Measurements from ENCODE around the gene TRIM65.

DNA sequence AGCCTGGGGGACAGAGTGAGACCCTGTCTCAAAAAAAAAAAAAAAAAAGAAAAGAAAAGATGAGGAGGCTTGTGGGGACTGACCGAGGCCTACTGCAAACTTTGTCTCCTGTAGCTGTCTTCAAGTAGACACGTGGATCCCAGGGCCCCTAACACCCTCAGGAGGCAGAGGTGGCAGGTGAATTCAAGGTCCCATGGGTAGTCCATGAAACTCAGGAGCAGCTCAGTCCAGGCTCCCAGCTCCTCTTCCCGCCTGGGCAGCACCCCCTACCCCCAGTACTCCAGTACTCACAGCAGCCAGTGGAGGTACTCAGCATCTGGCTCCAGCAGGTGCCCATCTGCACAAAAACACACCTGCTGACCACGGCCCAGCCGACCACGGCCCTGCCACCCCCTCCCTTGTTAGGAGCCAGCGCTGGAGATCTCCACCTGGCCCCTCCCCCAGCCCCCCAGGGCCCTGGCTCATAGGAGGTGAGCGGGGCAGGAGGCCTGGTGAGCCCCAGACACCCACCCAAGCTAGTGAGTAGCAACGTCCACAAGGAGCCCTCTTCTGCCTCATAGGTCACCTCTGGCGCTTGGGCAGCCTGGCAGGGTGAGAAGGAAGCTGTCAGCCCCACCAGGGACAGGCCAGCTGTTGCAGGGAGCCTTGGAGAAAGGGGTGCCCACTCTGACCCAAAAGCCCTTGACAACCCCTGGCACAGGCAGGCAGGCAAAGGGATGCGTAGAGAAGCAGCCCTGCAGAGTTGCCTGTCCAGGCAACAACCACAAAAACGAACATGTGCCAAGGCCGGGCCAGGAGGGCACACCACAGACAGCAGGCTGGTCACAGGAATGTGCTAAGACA lies 4.2 kb upstream of the TRIM65 start:
- TF ChIP-seq, protein P1, sequence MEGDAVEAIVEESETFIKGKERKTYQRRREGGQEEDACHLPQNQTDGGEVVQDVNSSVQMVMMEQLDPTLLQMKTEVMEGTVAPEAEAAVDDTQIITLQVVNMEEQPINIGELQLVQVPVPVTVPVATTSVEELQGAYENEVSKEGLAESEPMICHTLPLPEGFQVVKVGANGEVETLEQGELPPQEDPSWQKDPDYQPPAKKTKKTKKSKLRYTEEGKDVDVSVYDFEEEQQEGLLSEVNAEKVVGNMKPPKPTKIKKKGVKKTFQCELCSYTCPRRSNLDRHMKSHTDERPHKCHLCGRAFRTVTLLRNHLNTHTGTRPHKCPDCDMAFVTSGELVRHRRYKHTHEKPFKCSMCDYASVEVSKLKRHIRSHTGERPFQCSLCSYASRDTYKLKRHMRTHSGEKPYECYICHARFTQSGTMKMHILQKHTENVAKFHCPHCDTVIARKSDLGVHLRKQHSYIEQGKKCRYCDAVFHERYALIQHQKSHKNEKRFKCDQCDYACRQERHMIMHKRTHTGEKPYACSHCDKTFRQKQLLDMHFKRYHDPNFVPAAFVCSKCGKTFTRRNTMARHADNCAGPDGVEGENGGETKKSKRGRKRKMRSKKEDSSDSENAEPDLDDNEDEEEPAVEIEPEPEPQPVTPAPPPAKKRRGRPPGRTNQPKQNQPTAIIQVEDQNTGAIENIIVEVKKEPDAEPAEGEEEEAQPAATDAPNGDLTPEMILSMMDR (IDR thresholded peaks at IDR 0.05): no peak
- no peak for TF ChIP-seq POLR2A (IDR thresholded peaks at IDR 0.05)

Data from right lobe of liver (tissue), 4 donors.